Lower lobe of right lung (tissue), 2 donors: ENCODE measurements around the gene PHKG2. TPM values are rescaled to one million over a fixed set of nuclear protein-coding genes. Genes with fewer than 3 reads are reported as not detected.

Experiments
- ATAC-seq, 2 donors: fragments of 200-7000 bp; cut with Tn5 transposase; one replicate each; pipeline ENCODE4 v1.9.1; 2020 to 2022; ENCODE audit warnings: mild to moderate bottlenecking in 2 of 2, moderate library complexity in 2 of 2
- DNase-seq: peaks from one replicate; pipeline ENCODE4 v3.0.0-alpha.2; 2020
- H3K27ac ChIP-seq: fragments of 200-600 bp; one replicate; pipeline ENCODE4 v1.8.0; 2022
- H3K27me3 ChIP-seq: fragments of 200-600 bp; one replicate; pipeline ENCODE4 v1.8.0; 2022; ENCODE audit warnings: low read depth
- H3K36me3 ChIP-seq: fragments of 200-600 bp; one replicate; pipeline ENCODE4 v1.8.0; 2022; ENCODE audit warnings: mild to moderate bottlenecking
- H3K4me1 ChIP-seq: fragments of 200-600 bp; one replicate; pipeline ENCODE4 v1.8.0; 2022
- H3K4me3 ChIP-seq: fragments of 200-600 bp; one replicate; pipeline ENCODE4 v1.8.0; 2022; ENCODE audit warnings: mild to moderate bottlenecking
- H3K9me3 ChIP-seq: fragments of 200-600 bp; one replicate; pipeline ENCODE4 v1.8.0; 2022
- intact Hi-C: fragments of 100-400 bp; cut with DNase I; formaldehyde crosslinking; loops from one replicate; pipeline ENCODE4 v1.11.0; 2022
- total RNA-seq: library from RNA; stranded (reverse); fragmentation: NEBNext Ultra II Directional; extraction: Animal tissue kit (Norgen Biotek cat#: 25700); gene quantifications from one replicate; pipeline ENCODE4 v1.2.1, GENCODE V29; 2021
- TF ChIP-seq, protein P1 (sequence below): fragments of 200-600 bp; IDR thresholded peaks from one replicate; pipeline ENCODE4 v1.8.0; 2022; ENCODE audit warnings: antibody characterized with exemption, mild to moderate bottlenecking
- donor health status: DM: no; HTN: yes; CAD: no; lungs with severe emphysema.

The PHKG2 gene
- total RNA-seq, 1 donor from 2014 or later: 25.5 TPM

DNA sequence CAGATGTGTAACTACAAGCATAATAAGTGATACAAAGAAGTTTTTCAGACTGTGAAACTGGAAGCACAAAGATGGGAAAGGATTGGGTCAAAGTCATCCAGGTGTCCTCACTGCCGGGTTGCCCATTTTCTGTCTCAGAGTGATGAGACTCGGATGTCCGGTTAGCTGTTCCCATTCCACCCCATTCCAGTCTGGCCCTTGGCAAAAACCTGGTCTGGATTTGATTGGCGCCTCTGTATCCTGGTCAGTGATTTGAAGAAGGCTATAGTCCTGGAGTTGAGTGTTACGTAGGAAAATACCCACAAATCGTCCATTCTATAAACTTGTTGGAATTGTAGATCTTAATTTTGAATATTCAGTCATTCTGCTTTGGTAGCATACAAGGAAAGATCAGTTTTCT lies 19.9 kb upstream of the PHKG2 start:
- no peaks in the 10 kb centered on the region for H3K4me1 ChIP-seq
- no peaks in the 10 kb centered on the region for H3K27me3 ChIP-seq
- TF ChIP-seq, protein P1, sequence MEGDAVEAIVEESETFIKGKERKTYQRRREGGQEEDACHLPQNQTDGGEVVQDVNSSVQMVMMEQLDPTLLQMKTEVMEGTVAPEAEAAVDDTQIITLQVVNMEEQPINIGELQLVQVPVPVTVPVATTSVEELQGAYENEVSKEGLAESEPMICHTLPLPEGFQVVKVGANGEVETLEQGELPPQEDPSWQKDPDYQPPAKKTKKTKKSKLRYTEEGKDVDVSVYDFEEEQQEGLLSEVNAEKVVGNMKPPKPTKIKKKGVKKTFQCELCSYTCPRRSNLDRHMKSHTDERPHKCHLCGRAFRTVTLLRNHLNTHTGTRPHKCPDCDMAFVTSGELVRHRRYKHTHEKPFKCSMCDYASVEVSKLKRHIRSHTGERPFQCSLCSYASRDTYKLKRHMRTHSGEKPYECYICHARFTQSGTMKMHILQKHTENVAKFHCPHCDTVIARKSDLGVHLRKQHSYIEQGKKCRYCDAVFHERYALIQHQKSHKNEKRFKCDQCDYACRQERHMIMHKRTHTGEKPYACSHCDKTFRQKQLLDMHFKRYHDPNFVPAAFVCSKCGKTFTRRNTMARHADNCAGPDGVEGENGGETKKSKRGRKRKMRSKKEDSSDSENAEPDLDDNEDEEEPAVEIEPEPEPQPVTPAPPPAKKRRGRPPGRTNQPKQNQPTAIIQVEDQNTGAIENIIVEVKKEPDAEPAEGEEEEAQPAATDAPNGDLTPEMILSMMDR: no peak
- no peak overlapping the region for H3K27ac ChIP-seq
- DNase-seq: no peak
- no peak for ATAC-seq
- H3K4me3 ChIP-seq: no peak overlapping the region
- H3K36me3 ChIP-seq: peaks cover 96% of the 10 kb centered on the region
- H3K9me3 ChIP-seq: no peaks in the 10 kb centered on the region
- intact Hi-C loops: no loop called here

DNA sequence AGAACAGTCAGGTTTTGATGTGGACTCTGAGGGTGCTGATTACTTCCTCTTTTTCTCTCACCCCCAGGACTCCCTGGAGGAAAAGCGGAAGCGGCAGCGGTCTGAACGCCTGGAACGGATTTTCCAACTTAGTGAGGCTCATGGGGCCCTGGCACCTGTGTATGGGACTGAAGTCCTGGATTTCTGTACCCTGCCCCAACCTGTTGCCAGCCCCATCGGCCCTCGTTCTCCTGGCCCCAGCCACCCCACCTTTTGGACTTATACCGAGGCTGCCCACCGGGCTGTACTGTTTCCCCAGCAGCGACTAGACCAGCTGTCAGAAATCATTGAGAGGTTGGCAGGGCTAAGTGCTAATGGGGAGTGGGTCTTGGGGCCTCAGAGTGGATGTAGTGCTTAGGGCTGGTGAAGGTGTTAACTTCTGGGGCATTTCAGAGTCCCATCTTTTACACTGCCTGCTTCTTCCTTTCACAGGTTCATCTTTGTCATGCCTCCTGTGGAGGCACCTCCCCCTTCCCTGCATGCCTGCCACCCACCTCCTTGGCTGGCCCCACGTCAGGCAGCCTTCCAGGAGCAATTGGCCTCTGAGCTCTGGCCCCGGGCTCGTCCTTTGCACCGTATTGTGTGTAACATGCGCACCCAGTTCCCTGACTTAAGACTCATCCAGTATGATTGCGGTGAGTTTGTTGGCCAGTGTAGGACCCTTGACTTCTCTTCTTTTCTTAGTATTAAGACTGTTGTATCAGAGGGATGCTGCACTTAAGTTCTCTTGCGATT lies 19.1 kb upstream of the PHKG2 start:
- intact Hi-C loops: no loop called here
- ATAC-seq (peak in 1 of 2 donors; percentile 33), DNase-seq (no peak)
- peaks cover 96% of the 10 kb centered on the region for H3K36me3 ChIP-seq
- H3K4me1 ChIP-seq: no peaks in the 10 kb centered on the region
- H3K27me3 ChIP-seq: no peaks in the 10 kb centered on the region
- no peak overlapping the region for H3K27ac ChIP-seq
- H3K4me3 ChIP-seq: no peak overlapping the region
- TF ChIP-seq, protein P1: no peak
- H3K9me3 ChIP-seq: no peaks in the 10 kb centered on the region

DNA sequence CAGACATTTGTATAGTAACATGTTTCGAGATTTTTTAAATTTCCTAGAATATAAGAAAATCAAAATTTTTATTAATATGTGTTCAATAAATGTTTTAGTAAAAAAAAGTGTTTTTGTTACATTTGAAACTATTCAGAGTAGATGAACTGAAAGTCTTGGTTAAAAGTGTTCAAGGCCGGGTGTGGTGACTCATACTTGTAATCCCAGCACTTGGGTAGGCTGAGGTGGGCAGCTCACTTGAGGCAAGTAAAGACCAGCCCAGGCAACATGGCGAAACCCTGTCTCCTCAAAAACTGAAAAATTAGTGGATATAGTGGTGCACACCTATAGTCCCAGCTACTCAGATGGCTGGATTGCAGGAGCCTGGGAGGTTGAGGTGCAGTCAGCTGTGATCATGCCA lies 16.8 kb upstream of the PHKG2 start:
- intact Hi-C loops: no loop called here
- no peak for ATAC-seq
- Histone ChIP-seq H3K4me3 (no peak overlapping the region), H3K4me1 (no peaks in the 10 kb centered on the region), H3K9me3 (no peaks in the 10 kb centered on the region), H3K27ac (no peak overlapping the region), H3K36me3 (peaks cover 95% of the 10 kb centered on the region), H3K27me3 (no peaks in the 10 kb centered on the region)
- TF ChIP-seq, protein P1: no peak
- DNase-seq: no peak

DNA sequence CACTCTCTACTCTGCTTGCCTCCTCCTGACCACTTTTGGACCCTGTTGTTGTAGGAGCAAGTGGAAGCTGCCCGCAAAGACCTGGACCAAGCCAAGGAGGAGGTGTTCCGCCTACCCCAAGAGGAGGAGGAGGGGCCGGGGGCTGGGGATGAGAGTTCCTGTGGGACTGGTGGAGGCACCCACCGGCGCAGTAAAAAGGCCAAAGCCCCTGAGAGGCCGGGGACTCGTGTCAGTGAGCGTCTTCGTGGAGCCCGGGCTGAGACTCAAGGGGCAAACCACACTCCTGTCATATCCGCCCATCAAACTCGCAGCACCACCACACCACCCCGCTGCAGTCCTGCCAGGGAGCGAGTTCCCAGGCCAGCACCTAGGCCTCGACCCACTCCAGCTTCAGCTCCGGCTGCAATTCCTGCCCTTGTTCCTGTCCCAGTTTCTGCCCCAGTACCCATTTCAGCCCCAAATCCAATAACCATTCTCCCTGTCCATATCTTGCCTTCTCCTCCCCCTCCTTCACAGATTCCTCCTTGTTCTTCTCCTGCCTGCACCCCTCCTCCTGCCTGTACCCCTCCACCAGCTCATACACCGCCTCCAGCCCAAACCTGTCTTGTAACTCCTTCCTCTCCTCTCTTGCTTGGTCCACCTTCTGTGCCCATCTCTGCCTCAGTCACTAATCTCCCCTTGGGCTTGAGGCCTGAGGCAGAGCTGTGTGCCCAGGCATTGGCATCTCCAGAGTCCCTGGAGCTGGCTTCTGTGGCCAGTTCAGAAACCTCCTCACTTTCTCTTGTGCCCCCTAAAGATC lies 11.0 kb upstream of the PHKG2 start:
- peaks cover 76% of the 10 kb centered on the region for H3K36me3 ChIP-seq
- peaks cover 29% of the 10 kb centered on the region for H3K4me1 ChIP-seq
- no peaks in the 10 kb centered on the region for H3K9me3 ChIP-seq
- no peak overlapping the region for H3K27ac ChIP-seq
- no peak for DNase-seq
- intact Hi-C loops: no loop called here
- TF ChIP-seq, protein P1: no peak
- no peak for ATAC-seq
- no peaks in the 10 kb centered on the region for H3K27me3 ChIP-seq
- H3K4me3 ChIP-seq: no peak overlapping the region

DNA sequence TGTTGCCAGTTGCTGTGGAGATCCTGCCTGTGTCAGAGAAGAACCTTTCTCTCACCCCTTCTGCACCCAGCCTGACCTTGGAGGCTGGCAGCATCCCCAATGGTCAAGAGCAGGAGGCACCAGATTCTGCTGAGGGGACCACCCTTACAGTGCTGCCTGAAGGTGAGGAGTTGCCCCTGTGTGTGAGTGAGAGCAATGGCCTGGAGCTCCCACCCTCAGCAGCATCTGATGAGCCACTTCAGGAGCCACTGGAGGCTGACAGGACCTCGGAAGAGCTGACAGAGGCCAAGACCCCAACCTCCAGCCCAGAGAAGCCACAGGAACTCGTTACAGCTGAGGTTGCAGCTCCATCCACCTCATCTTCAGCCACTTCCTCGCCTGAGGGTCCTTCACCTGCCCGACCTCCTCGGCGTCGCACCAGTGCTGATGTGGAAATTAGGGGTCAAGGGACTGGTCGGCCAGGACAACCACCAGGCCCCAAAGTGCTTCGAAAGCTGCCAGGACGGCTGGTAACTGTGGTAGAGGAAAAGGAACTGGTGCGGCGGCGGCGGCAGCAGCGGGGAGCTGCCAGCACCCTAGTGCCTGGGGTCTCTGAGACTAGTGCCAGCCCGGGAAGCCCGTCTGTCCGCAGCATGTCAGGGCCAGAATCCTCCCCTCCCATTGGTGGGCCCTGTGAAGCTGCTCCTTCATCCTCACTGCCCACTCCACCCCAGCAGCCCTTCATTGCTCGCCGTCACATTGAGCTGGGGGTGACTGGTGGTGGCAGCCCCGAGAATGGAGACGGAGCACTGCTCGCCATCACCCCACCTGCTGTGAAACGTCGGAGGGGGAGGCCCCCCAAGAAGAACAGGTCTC lies 10.2 kb upstream of the PHKG2 start:
- intact Hi-C loops: no loop called here
- no peaks in the 10 kb centered on the region for H3K9me3 ChIP-seq
- no peak overlapping the region for H3K4me3 ChIP-seq
- peaks cover 68% of the 10 kb centered on the region for H3K36me3 ChIP-seq
- H3K27ac ChIP-seq: no peak overlapping the region
- H3K4me1 ChIP-seq: peaks cover 33% of the 10 kb centered on the region
- TF ChIP-seq, protein P1: no peak
- no peak for DNase-seq
- H3K27me3 ChIP-seq: no peaks in the 10 kb centered on the region
- no peak for ATAC-seq
